Jurkat, Clone E6-1 (cell line): ENCODE data around the gene SLC2A8. TPM values are rescaled to one million over a fixed set of nuclear protein-coding genes. Genes with fewer than 3 reads are reported as not detected.
A peak's percentile ranks its signal among the peaks of the same experiment; 100 is the strongest.

Experiments used
- DNase-seq: peaks from one replicate; pipeline ENCODE4 v3.0.0-alpha.2; 2011; ENCODE audit warnings: low read depth, low spot score
- H3K4me3 ChIP-seq: 2 replicates; pipeline ENCODE4 v1.5.1; 2011; ENCODE audit warnings: mild to moderate bottlenecking, low read length, control low read depth, moderate library complexity
- polyA plus RNA-seq: library from polyadenylated mRNA; unstranded; fragments of >200 nt; gene quantifications from one replicate; pipeline ENCODE4 v1.2.1, GENCODE V29; 2012; ENCODE audit warnings: missing spikeins; ENCODE audit not compliant: insufficient read length, insufficient read depth

SLC2A8 gene
- 10.6 TPM for polyA plus RNA-seq

- peak within 1 kb of the TSS; percentile 54 for H3K4me3 ChIP-seq
- DNase-seq = peak; percentile 99
Measured at GRCh38 chr9:127396808-127397645, at the start of gene SLC2A8. SLC2A8 (plus strand) TSS chr9:127397169; CDS start chr9:127397231, 62 bp downstream.

GRCh38 chr9:127347831-127348776 is 48.9 kb upstream of the SLC2A8 start:
- no peak for DNase-seq
- no peak overlapping the region for H3K4me3 ChIP-seq

- H3K4me3 ChIP-seq = no peak overlapping the region
- DNase-seq = no peak
Measured at GRCh38 chr9:127349483-127350113, 47.4 kb upstream of the SLC2A8 start.

- H3K4me3 ChIP-seq = no peak overlapping the region
- no peak for DNase-seq
Measured at GRCh38 chr9:127351182-127352166, 45.5 kb upstream of the SLC2A8 start.

GRCh38 chr9:127353882-127354281 is 43.1 kb upstream of the SLC2A8 start:
- no peak overlapping the region for H3K4me3 ChIP-seq
- no peak for DNase-seq

- H3K4me3 ChIP-seq = no peak overlapping the region
- no peak for DNase-seq
Measured at GRCh38 chr9:127356906-127357305, 40.1 kb upstream of the SLC2A8 start.

GRCh38 chr9:127358023-127358535 is 38.9 kb upstream of the SLC2A8 start:
- DNase-seq = no peak

GRCh38 chr9:127358770-127359169 is 38.2 kb upstream of the SLC2A8 start:
- no peak for DNase-seq
- H3K4me3 ChIP-seq = no peak overlapping the region

More at GRCh38 chr9:127358023-127358535, 38.9 kb upstream of the SLC2A8 start:
- H3K4me3 ChIP-seq = no peak overlapping the region

- DNase-seq = no peak
- H3K4me3 ChIP-seq = no peak overlapping the region
Measured at GRCh38 chr9:127360250-127360649, 36.7 kb upstream of the SLC2A8 start.

GRCh38 chr9:127360829-127361228 is 36.1 kb upstream of the SLC2A8 start:
- no peak overlapping the region for H3K4me3 ChIP-seq
- DNase-seq = no peak

GRCh38 chr9:127361561-127361960 is 35.4 kb upstream of the SLC2A8 start:
- no peak for DNase-seq
- H3K4me3 ChIP-seq = no peak overlapping the region

GRCh38 chr9:127362829-127363228 is 34.1 kb upstream of the SLC2A8 start:
- no peak for DNase-seq
- no peak overlapping the region for H3K4me3 ChIP-seq

- DNase-seq = no peak
- H3K4me3 ChIP-seq = no peak overlapping the region
Measured at GRCh38 chr9:127365461-127365860, 31.5 kb upstream of the SLC2A8 start.

GRCh38 chr9:127366594-127366993 is 30.4 kb upstream of the SLC2A8 start:
- H3K4me3 ChIP-seq = no peak overlapping the region
- DNase-seq = no peak

- DNase-seq = no peak
- no peak overlapping the region for H3K4me3 ChIP-seq
Measured at GRCh38 chr9:127368852-127369402, 28.0 kb upstream of the SLC2A8 start.

GRCh38 chr9:127369428-127369827 is 27.5 kb upstream of the SLC2A8 start:
- H3K4me3 ChIP-seq = no peak overlapping the region
- no peak for DNase-seq

GRCh38 chr9:127370147-127370579 is 26.8 kb upstream of the SLC2A8 start:
- DNase-seq = no peak
- no peak overlapping the region for H3K4me3 ChIP-seq
